Measurements from ENCODE around the gene SLC19A1. TPM values are rescaled to one million over a fixed set of nuclear protein-coding genes. Genes with fewer than 3 reads are reported as not detected.

The SLC19A1 gene
- total RNA-seq, 6 experiments from 2014 or later = 4.5 to 24.5 (median 15.7) TPM

GRCh38 chr21:45554477-45555175 lies 12.4 kb upstream of the SLC19A1 start:
- no peaks in the 10 kb centered on the region for H3K36me3 ChIP-seq
- H3K9me3 ChIP-seq = no peaks in the 10 kb centered on the region
- H3K4me3 ChIP-seq = peak overlapping the region; percentile 60 to 66 (median 64)
- intact Hi-C loops (cut with DNase I) = loop anchor here (5.0 kb wide), 2 partner anchors 43 to 268 kb away; no protein-coding TSS in a partner anchor
- H3K4me1 ChIP-seq = peaks cover 0 to 8% (median 4%) of the 10 kb centered on the region in 4 donors
- 3% methylated on average over 38 of the region's 53 CpGs for WGBS (ENCODE audit: insufficient coverage, low coverage, low lambda C conversion rate, missing lambda C conversion rate)
- TF ChIP-seq CTCF (IDR thresholded peaks at IDR 0.05) (peak; percentile 72 to 96 (median 76)), POLR2A (IDR thresholded peaks at IDR 0.05) (peak; percentile 32)
- H3K27me3 ChIP-seq = no peaks in the 10 kb centered on the region
- DNase-seq (peak; percentile 90 to 94 (median 93)), ATAC-seq (peak; percentile 70 to 80 (median 76))
- peak overlapping the region; percentile 74 to 79 (median 76) for H3K27ac ChIP-seq

GRCh38 chr21:45552696-45553391 lies 10.6 kb upstream of the SLC19A1 start:
- ATAC-seq (no peak), DNase-seq (peak in 2 of 3 donors; percentile 51 to 55)
- Histone ChIP-seq H3K27ac (no peak overlapping the region), H3K36me3 (no peaks in the 10 kb centered on the region), H3K4me1 (peaks cover 0 to 8% (median 4%) of the 10 kb centered on the region in 4 donors), H3K9me3 (no peaks in the 10 kb centered on the region), H3K4me3 (no peak overlapping the region), H3K27me3 (no peaks in the 10 kb centered on the region)
- WGBS (ENCODE audit: insufficient coverage, low coverage, low lambda C conversion rate, missing lambda C conversion rate) = 74% methylated on average over 12 of the region's 29 CpGs
- TF ChIP-seq POLR2A (IDR thresholded peaks at IDR 0.05) = no peak
- no peak for TF ChIP-seq CTCF (IDR thresholded peaks at IDR 0.05)
- intact Hi-C loops (cut with DNase I) = no loop called here

- Histone ChIP-seq H3K36me3 (no peaks in the 10 kb centered on the region), H3K27me3 (no peaks in the 10 kb centered on the region), H3K27ac (peak overlapping the region in 1 of 3 donors; percentile 47), H3K4me1 (peaks cover 0 to 8% (median 4%) of the 10 kb centered on the region in 4 donors), H3K4me3 (no peak overlapping the region), H3K9me3 (no peaks in the 10 kb centered on the region)
- DNase-seq = peak in 2 of 3 donors; percentile 47 to 57
- ATAC-seq = no peak
- no peak for TF ChIP-seq POLR2A (IDR thresholded peaks at IDR 0.05)
- no peak for TF ChIP-seq CTCF (IDR thresholded peaks at IDR 0.05)
- intact Hi-C loops (cut with DNase I) = no loop called here
- 85% methylated on average over 8 of the region's 35 CpGs for WGBS (ENCODE audit: insufficient coverage, low coverage, low lambda C conversion rate, missing lambda C conversion rate)
Measured at GRCh38 chr21:45551783-45552695, 9.8 kb upstream of the SLC19A1 start.

GRCh38 chr21:45551316-45551715 lies 9.1 kb upstream of the SLC19A1 start:
- intact Hi-C loops (cut with DNase I) = no loop called here
- H3K36me3 ChIP-seq = no peaks in the 10 kb centered on the region
- WGBS (ENCODE audit: insufficient coverage, low coverage, low lambda C conversion rate, missing lambda C conversion rate) = 53% methylated on average over 8 of the region's 8 CpGs
- H3K27me3 ChIP-seq = no peaks in the 10 kb centered on the region
- no peak overlapping the region for H3K4me3 ChIP-seq
- no peak for TF ChIP-seq POLR2A (IDR thresholded peaks at IDR 0.05)
- no peak for TF ChIP-seq CTCF (IDR thresholded peaks at IDR 0.05)
- H3K4me1 ChIP-seq = peaks cover 0 to 3% (median under 1%) of the 10 kb centered on the region in 4 donors
- H3K27ac ChIP-seq = peak overlapping the region in 2 of 3 donors; percentile 47 to 65
- ATAC-seq (peak in 1 of 4 donors; percentile 4), DNase-seq (peak in 1 of 3 donors; percentile 33)
- no peaks in the 10 kb centered on the region for H3K9me3 ChIP-seq

Data from right lobe of liver (tissue), 6 donors.